ENCODE measurements around the gene ZNF76.

ZNF76 gene

GRCh38 chr6:35341557-35341956 is 82.0 kb downstream of the ZNF76 start:
- no peak for DNase-seq

DNA sequence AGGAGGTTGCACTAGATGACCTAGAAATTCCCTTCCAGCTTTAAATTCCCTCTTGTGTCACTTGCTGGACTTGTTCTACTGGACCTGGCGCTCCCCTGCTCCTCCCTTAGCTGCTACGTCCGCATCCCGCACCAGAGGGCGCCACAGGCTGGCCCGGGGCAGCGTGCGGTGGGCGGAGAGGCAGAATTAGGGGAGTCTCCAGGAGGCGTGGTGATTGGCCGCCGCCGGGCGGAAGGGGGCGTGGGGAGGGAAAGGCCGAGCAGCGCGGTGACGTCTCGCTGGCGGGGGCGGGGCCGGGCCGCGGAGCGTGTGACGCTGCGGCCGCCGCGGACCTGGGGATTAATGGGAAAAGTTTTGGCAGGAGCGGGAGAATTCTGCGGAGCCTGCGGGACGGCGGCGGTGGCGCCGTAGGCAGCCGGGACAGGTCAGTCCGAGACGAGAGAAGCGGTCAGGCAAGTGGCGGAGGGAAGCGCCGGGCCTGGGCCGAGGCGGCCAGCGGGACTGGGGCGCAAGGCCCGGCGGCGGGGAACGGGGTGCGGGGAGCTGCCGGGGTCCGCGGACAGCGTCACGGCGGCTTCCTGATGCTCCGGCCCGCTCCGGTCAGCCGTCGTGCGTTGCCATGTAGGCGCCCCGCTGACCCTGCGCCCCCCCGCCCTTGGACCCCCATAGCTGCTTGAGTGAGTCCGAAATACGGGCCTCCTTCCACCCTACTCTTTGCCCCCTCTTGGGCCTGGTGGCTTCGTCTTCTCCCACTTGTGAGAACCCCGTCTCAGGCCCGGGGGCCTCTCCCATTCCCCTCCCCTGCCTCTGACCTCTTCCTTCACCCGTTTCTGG is 82.9 kb downstream of the ZNF76 start, which contains the start of gene PPARD:
TSS of gene PPARD (plus strand) at position 301 of the 834 bp plus-strand sequence. CDS start 68,530 bp downstream, outside the sequence.
- peak; percentile 98 to 99 for DNase-seq

- DNase-seq: no peak
Observed at GRCh38 chr6:35343092-35343834, 83.7 kb downstream of the ZNF76 start.

DNA sequence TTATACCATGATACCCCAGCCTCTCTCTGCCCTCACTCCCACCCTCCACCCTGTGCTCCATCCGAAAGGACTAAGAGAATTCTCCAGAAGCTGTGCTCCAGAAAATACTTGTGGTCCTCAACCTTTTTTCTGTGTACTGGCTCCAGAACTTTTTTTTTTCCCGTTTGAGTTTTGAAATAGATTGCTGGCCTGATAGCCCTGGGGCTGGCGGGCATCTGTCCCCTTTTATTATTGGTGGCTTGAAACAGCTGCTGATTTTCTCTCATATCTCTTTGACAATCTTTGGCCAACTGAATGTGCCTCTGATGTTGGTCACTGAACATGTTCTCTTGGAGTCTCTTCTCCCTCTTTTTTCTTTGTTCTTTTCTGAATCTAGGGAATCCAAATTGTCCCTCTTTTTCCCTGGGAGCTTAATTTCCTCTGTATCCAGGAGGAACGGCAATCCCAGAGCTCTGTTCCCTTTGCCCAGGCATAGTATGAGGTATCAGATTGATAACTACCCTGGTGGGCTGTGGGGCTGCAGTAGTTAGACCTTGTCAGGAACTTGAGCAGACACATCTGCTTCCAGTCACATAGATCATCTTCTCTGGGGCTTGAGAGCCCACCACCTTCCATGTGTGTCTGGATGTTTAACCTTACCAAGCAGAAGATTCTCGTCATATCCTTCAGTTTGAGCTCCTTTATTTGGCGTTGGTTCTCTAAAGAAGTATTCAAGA is 84.5 kb downstream of the ZNF76 start:
- no peak for DNase-seq
